ENCODE results near the gene EHD3.

DNA sequence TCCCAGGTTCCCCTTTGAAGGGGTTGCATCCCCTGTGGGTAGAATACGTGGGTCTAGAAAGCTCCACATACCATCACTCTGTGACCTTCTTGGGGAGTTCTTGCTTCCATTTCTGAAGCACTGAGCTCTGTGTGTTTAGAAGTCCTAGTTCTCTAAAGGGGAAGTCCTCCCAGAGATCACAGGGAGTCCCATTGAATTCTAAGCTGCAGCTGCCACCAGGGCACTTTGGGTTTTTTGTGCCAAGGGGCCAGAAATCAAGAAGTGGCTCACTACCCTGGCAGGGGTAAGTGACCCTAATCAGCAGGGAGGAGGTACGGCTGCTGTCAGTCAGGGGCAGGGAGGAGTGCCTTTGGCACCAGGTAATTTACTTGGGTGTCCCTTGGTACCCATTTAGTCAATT, 70.9 kb downstream of the EHD3 start:
- TF ChIP-seq, protein P1, sequence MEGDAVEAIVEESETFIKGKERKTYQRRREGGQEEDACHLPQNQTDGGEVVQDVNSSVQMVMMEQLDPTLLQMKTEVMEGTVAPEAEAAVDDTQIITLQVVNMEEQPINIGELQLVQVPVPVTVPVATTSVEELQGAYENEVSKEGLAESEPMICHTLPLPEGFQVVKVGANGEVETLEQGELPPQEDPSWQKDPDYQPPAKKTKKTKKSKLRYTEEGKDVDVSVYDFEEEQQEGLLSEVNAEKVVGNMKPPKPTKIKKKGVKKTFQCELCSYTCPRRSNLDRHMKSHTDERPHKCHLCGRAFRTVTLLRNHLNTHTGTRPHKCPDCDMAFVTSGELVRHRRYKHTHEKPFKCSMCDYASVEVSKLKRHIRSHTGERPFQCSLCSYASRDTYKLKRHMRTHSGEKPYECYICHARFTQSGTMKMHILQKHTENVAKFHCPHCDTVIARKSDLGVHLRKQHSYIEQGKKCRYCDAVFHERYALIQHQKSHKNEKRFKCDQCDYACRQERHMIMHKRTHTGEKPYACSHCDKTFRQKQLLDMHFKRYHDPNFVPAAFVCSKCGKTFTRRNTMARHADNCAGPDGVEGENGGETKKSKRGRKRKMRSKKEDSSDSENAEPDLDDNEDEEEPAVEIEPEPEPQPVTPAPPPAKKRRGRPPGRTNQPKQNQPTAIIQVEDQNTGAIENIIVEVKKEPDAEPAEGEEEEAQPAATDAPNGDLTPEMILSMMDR (IDR thresholded peaks at IDR 0.05) = no peak
- no peak for TF ChIP-seq POLR2A (IDR thresholded peaks at IDR 0.05)
